ENCODE data around the gene PTDSS2. TPM values are rescaled to one million over a fixed set of nuclear protein-coding genes. Genes with fewer than 3 reads are reported as not detected.

PTDSS2 gene
- total and polyA plus RNA-seq, 7 donors = 4.8 to 76.2 (median 30.1) TPM

DNA sequence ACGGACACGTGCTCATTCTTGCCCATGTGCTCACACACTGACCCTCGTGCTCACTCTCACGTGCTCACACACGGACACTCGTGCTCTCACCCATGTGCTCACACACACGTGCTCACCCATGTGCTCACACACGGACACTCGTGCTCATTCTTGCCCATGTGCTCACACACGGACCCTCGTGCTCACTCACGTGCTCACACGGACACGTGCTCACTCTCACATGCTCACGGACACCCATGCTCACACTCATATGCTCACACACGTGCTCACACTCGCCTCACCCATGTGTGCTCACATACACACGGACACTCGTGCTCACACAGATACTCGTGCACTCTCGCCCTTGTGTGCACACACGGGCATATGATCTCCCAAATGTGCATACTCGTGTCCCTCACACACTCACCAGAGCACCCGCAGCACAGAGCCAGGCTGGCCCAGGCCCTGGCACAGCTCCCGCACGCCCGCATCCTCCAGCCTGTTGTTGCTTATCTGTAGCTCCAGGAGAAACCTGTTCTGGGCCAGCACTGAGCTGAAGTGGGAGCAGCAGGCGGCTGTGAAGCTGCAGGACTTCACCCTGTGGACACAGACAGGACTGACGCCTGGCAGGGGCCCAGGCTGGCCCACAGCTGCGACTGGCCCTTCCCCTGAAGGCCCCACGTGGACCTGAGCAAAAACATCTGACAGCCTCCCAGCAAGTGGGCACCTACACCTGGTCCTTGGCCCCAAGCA is 47.7 kb downstream of the PTDSS2 start:
- intact Hi-C loops (cut with DNase I) = no loop called here
- Histone ChIP-seq H3K9me3 (no peaks in the 10 kb centered on the region), H3K27me3 (no peaks in the 10 kb centered on the region), H3K36me3 (peaks cover 57 to 92% (median 74%) of the 10 kb centered on the region in 4 donors), H3K27ac (no peak overlapping the region), H3K4me1 (peaks cover 0 to 8% (median 5%) of the 10 kb centered on the region in 4 donors), H3K4me3 (no peak overlapping the region)
- no peak for DNase-seq
- WGBS, 2 donors = 97% methylated on average over 31 of the region's 31 CpGs
- TF ChIP-seq POLR2AphosphoS5 (IDR thresholded peaks at IDR 0.05) (no peak), POLR2A (IDR thresholded peaks at IDR 0.05) (no peak), EP300 (IDR thresholded peaks at IDR 0.05) (no peak)
- TF ChIP-seq, protein P1, sequence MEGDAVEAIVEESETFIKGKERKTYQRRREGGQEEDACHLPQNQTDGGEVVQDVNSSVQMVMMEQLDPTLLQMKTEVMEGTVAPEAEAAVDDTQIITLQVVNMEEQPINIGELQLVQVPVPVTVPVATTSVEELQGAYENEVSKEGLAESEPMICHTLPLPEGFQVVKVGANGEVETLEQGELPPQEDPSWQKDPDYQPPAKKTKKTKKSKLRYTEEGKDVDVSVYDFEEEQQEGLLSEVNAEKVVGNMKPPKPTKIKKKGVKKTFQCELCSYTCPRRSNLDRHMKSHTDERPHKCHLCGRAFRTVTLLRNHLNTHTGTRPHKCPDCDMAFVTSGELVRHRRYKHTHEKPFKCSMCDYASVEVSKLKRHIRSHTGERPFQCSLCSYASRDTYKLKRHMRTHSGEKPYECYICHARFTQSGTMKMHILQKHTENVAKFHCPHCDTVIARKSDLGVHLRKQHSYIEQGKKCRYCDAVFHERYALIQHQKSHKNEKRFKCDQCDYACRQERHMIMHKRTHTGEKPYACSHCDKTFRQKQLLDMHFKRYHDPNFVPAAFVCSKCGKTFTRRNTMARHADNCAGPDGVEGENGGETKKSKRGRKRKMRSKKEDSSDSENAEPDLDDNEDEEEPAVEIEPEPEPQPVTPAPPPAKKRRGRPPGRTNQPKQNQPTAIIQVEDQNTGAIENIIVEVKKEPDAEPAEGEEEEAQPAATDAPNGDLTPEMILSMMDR (IDR thresholded peaks at IDR 0.05) = no peak

DNA sequence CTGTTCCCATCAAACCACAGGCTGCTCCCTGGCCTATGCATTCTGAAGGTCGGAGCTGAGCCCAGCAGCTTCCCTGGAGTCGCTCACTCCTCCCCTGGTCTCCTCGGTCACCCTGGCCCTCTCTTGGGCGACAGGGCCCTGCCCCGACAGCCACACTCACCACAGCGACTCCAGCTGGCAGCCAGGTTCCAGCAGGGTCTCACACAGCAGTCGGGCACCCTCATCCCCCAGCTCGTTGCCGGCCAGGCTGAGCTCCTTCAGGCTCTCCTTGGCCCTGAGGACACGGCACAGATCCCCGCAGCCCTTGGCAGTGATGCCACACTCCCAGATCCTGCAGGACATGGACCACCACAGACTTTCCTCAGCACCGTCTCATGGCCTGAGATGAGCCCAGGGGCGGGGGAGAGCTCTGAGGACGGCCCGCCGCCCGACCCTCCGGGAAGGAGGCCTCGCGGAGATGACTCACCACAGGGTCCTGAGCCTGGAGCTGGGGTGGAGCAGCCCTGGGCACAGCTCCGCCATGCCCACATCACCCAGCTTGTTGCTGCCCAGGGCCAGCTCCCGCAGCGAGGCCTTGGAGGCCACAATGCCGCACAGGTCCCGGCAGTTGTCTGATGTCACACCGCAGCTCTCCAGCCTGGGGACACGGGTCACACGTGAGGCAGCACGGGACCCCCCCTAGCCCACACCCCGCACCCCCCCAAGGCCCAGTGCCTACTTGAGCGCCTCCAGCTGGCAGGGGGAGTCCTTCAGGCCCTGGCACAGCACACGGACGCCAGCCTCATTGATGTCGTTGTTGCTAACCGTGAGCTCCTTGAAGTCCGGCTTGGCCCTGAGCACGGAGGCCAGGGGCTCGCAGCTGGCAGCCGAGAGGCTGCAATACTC is 48.5 kb downstream of the PTDSS2 start:
- H3K9me3 ChIP-seq = no peaks in the 10 kb centered on the region
- no peak overlapping the region for H3K4me3 ChIP-seq
- no peak overlapping the region for H3K27ac ChIP-seq
- peaks cover 56 to 84% (median 70%) of the 10 kb centered on the region in 4 donors for H3K36me3 ChIP-seq
- no peaks in the 10 kb centered on the region for H3K27me3 ChIP-seq
- TF ChIP-seq POLR2A (IDR thresholded peaks at IDR 0.05) (no peak), EP300 (IDR thresholded peaks at IDR 0.05) (no peak), POLR2AphosphoS5 (IDR thresholded peaks at IDR 0.05) (no peak)
- TF ChIP-seq, protein P1 (IDR thresholded peaks at IDR 0.05) = no peak
- WGBS, 2 donors = 96% methylated on average over 39 of the region's 39 CpGs
- DNase-seq = no peak
- H3K4me1 ChIP-seq = peaks cover 0 to 16% (median 14%) of the 10 kb centered on the region in 4 donors
- intact Hi-C loops (cut with DNase I) = no loop called here

DNA sequence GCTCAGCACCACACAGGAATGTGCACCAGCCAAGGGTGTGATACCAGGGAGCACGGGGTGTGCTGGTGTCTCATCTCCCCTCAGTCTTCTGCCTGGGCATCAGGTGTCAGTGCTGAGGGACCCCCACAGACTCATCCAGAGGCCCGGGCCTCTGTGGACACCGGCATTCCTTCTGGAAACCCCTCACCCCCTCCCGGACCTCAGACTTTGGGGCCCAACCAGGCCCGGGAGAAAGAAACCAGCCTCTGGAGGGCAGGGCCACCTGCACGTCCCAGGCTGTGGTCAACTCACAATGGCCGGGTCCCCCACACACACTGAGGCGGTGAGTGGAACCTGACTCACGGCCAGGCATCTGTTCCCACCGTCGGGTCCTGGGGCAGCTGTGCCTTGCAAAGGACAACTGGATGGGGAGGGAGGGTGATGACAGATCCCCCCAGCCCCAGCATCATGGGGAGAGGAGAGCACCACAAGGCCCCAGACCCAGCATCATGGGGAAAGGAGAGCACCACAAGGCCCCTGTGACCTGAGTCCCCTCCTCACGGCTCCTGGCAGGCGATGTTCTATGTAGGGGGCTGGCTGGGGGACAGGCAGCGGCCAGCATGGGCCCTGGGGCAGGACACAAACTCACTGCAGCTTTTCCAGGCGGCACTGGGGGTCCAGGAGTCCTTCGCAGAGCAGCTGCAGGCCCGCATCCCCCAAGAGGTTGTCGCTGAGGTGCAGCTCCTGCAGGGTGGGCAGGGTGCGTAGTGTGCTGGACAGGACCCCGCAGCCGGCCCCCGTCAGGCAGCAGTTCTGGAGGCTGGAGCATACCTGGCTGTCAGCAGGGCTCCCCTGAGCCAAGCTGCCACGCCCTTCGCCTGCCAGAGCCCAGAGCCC is 49.4 kb downstream of the PTDSS2 start:
- Histone ChIP-seq H3K36me3 (peaks cover 47 to 75% (median 61%) of the 10 kb centered on the region in 4 donors), H3K27me3 (no peaks in the 10 kb centered on the region), H3K27ac (no peak overlapping the region), H3K4me3 (no peak overlapping the region), H3K9me3 (no peaks in the 10 kb centered on the region), H3K4me1 (peaks cover 0 to 25% (median 23%) of the 10 kb centered on the region in 4 donors)
- no peak for TF ChIP-seq EP300 (IDR thresholded peaks at IDR 0.05)
- no peak for TF ChIP-seq POLR2A (IDR thresholded peaks at IDR 0.05)
- no peak for TF ChIP-seq POLR2AphosphoS5 (IDR thresholded peaks at IDR 0.05)
- 94 to 96% methylated on average over 24 of the region's 24 CpGs for WGBS, 2 donors
- intact Hi-C loops (cut with DNase I) = loop anchor here (10.0 kb wide), 1 partner anchor 195 kb away; the partner anchor contains the start of gene IFITM2
- DNase-seq = no peak

DNA sequence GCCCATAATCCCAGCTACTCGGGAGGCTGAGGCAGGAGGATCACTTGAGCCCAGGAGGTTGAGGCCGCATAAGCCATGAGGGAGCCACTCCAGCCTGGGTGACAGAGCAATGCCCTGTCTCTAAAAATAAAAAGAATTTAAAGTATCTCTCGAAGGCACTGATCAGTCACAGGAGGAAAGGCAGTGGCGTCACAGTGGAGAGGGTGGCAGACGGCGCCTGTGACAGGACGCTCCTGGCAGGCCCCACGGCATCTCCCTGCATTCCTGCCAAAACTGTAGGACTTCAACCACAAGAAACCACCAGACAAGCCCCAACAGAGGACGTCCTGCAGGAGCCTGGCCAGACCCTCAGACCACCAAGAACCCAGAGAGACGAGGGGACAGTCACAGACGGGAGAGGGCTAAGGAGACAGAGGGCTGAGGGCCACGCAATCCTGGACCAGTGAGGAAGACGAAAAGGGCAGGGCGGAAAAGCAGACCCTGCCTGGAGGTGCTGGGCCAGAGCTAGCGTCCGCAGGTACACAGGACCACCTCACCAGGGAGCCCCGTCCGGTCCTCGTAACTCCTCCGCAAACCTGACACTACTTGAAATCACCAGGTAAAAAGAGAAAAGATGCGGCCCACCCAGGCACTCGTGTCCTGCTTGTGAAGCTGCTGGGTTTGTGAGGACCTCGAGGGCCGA is 51.1 kb downstream of the PTDSS2 start:
- Histone ChIP-seq H3K36me3 (peaks cover 41 to 58% (median 53%) of the 10 kb centered on the region in 4 donors), H3K9me3 (no peaks in the 10 kb centered on the region), H3K4me1 (peaks cover 0 to 42% (median 40%) of the 10 kb centered on the region in 4 donors), H3K27me3 (no peaks in the 10 kb centered on the region), H3K27ac (no peak overlapping the region), H3K4me3 (no peak overlapping the region)
- WGBS, 2 donors = 96% methylated on average over 24 of the region's 24 CpGs
- DNase-seq = no peak
- TF ChIP-seq, protein P1 (IDR thresholded peaks at IDR 0.05) = no peak
- no peak for TF ChIP-seq EP300 (IDR thresholded peaks at IDR 0.05)
- intact Hi-C loops (cut with DNase I) = loop anchor here (10.0 kb wide), 1 partner anchor 196 kb away; the partner anchor contains the start of gene IFITM2
